Measurements from ENCODE around the gene ZNF566.

- TF ChIP-seq POLR2A (IDR thresholded peaks at IDR 0.05; ENCODE audit: low read depth, low read length) (no peak), POLR2AphosphoS5 (IDR thresholded peaks at IDR 0.05; ENCODE audit: low read depth, low read length) (no peak), TAF1 (IDR thresholded peaks at IDR 0.05; ENCODE audit: borderline replicate concordance, low read depth, low read length) (no peak)
Measured at GRCh38 chr19:36409841-36410240, 79.5 kb downstream of the ZNF566 start.
